ENCODE results near the gene PLEKHN1.

Gene PLEKHN1

GRCh38 chr1:923131-923990, 42.9 kb upstream of the PLEKHN1 start, which contains the start of gene SAMD11 (continued):
- TF ChIP-seq KLF9 (tag by site-specific recombination; IDR thresholded peaks at IDR 0.05; ENCODE audit: low read depth): peak; percentile 67; the same call in 1 of the 2 replicates
- TF ChIP-seq KLF8 (tag by site-specific recombination; IDR thresholded peaks at IDR 0.05): peak; percentile 69; the same call in 1 of the 2 replicates
- TF ChIP-seq ZNF561 (tag by site-specific recombination; IDR thresholded peaks at IDR 0.05; ENCODE audit: borderline replicate concordance): peak; percentile 47; the same call in 1 of the 2 replicates
- no peak for TF ChIP-seq ZNF214 (tag by site-specific recombination; IDR thresholded peaks at IDR 0.05; ENCODE audit: borderline replicate concordance)
- no peak for TF ChIP-seq ZNF473 (tag by site-specific recombination; IDR thresholded peaks at IDR 0.05)
- TF ChIP-seq, protein P1, sequence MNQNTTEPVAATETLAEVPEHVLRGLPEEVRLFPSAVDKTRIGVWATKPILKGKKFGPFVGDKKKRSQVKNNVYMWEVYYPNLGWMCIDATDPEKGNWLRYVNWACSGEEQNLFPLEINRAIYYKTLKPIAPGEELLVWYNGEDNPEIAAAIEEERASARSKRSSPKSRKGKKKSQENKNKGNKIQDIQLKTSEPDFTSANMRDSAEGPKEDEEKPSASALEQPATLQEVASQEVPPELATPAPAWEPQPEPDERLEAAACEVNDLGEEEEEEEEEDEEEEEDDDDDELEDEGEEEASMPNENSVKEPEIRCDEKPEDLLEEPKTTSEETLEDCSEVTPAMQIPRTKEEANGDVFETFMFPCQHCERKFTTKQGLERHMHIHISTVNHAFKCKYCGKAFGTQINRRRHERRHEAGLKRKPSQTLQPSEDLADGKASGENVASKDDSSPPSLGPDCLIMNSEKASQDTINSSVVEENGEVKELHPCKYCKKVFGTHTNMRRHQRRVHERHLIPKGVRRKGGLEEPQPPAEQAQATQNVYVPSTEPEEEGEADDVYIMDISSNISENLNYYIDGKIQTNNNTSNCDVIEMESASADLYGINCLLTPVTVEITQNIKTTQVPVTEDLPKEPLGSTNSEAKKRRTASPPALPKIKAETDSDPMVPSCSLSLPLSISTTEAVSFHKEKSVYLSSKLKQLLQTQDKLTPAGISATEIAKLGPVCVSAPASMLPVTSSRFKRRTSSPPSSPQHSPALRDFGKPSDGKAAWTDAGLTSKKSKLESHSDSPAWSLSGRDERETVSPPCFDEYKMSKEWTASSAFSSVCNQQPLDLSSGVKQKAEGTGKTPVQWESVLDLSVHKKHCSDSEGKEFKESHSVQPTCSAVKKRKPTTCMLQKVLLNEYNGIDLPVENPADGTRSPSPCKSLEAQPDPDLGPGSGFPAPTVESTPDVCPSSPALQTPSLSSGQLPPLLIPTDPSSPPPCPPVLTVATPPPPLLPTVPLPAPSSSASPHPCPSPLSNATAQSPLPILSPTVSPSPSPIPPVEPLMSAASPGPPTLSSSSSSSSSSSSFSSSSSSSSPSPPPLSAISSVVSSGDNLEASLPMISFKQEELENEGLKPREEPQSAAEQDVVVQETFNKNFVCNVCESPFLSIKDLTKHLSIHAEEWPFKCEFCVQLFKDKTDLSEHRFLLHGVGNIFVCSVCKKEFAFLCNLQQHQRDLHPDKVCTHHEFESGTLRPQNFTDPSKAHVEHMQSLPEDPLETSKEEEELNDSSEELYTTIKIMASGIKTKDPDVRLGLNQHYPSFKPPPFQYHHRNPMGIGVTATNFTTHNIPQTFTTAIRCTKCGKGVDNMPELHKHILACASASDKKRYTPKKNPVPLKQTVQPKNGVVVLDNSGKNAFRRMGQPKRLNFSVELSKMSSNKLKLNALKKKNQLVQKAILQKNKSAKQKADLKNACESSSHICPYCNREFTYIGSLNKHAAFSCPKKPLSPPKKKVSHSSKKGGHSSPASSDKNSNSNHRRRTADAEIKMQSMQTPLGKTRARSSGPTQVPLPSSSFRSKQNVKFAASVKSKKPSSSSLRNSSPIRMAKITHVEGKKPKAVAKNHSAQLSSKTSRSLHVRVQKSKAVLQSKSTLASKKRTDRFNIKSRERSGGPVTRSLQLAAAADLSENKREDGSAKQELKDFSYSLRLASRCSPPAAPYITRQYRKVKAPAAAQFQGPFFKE (tag by site-specific recombination; IDR thresholded peaks at IDR 0.05; ENCODE audit: borderline replicate concordance): no peak
- peak; percentile 68; the same call in 1 of the 2 replicates for TF ChIP-seq KLF16 (tag by site-specific recombination; IDR thresholded peaks at IDR 0.05)
- no peak for TF ChIP-seq ZNF311 (tag by site-specific recombination; IDR thresholded peaks at IDR 0.05; ENCODE audit: borderline replicate concordance)
- TF ChIP-seq SP3 (tag by site-specific recombination; IDR thresholded peaks at IDR 0.05): no peak
- TF ChIP-seq SP2 (tag by site-specific recombination; IDR thresholded peaks at IDR 0.05): peak; percentile 50; the same call in 1 of the 2 replicates
- peak; percentile 93; the same call in 1 of the 2 replicates for TF ChIP-seq ZNF768 (tag by site-specific recombination; IDR thresholded peaks at IDR 0.05)
- no peak for TF ChIP-seq PRDM1 (tag by site-specific recombination; IDR thresholded peaks at IDR 0.05)
- no peak for TF ChIP-seq ZNF174 (tag by site-specific recombination; IDR thresholded peaks at IDR 0.05)
- no peak for TF ChIP-seq ZNF426 (tag by site-specific recombination; IDR thresholded peaks at IDR 0.05)
- TF ChIP-seq ZNF600 (tag by site-specific recombination; IDR thresholded peaks at IDR 0.05): peak; percentile 94
- TF ChIP-seq, protein P2, sequence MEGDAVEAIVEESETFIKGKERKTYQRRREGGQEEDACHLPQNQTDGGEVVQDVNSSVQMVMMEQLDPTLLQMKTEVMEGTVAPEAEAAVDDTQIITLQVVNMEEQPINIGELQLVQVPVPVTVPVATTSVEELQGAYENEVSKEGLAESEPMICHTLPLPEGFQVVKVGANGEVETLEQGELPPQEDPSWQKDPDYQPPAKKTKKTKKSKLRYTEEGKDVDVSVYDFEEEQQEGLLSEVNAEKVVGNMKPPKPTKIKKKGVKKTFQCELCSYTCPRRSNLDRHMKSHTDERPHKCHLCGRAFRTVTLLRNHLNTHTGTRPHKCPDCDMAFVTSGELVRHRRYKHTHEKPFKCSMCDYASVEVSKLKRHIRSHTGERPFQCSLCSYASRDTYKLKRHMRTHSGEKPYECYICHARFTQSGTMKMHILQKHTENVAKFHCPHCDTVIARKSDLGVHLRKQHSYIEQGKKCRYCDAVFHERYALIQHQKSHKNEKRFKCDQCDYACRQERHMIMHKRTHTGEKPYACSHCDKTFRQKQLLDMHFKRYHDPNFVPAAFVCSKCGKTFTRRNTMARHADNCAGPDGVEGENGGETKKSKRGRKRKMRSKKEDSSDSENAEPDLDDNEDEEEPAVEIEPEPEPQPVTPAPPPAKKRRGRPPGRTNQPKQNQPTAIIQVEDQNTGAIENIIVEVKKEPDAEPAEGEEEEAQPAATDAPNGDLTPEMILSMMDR (tag by site-specific recombination; IDR thresholded peaks at IDR 0.05): 0 out of 2 replicates have a peak, but pooled peaks have one; percentile 50
- TF ChIP-seq ZNF175 (tag by site-specific recombination; IDR thresholded peaks at IDR 0.05): no peak
- TF ChIP-seq ATF2 (tag by site-specific recombination; IDR thresholded peaks at IDR 0.05; ENCODE audit: low read depth): no peak
- TF ChIP-seq ZBTB17 (tag by site-specific recombination; IDR thresholded peaks at IDR 0.05): peak; percentile 79
- no peak for TF ChIP-seq ZNF530 (tag by site-specific recombination; IDR thresholded peaks at IDR 0.05; ENCODE audit: low read depth)
- TF ChIP-seq KLF1 (tag by site-specific recombination; IDR thresholded peaks at IDR 0.05): peak; percentile 49; the same call in 1 of the 2 replicates
- TF ChIP-seq, protein P3, sequence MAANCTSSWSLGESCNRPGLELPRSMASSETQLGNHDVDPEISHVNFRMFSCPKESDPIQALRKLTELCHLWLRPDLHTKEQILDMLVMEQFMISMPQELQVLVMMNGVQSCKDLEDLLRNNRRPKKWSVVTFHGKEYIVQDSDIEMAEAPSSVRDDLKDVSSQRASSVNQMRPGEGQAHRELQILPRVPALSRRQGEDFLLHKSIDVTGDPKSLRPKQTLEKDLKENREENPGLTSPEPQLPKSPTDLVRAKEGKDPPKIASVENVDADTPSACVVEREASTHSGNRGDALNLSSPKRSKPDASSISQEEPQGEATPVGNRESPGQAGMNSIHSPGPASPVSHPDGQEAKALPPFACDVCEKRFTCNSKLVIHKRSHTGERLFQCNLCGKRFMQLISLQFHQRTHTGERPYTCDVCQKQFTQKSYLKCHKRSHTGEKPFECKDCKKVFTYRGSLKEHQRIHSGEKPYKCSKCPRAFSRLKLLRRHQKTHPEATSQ (tag by site-specific recombination; IDR thresholded peaks at IDR 0.05): no peak
- no peak for TF ChIP-seq ZNF433 (tag by site-specific recombination; IDR thresholded peaks at IDR 0.05; ENCODE audit: low read depth)
- TF ChIP-seq ZNF529 (tag by site-specific recombination; IDR thresholded peaks at IDR 0.05; ENCODE audit: insufficient replicate concordance): no peak
- TF ChIP-seq ZNF571 (tag by site-specific recombination; IDR thresholded peaks at IDR 0.05): no peak
- TF ChIP-seq ZNF24 (tag by site-specific recombination; IDR thresholded peaks at IDR 0.05): no peak
- peak; percentile 7; the same call in 1 of the 2 replicates for TF ChIP-seq ZIC2 (tag by site-specific recombination; IDR thresholded peaks at IDR 0.05)
- no peak for TF ChIP-seq SP7 (tag by site-specific recombination; IDR thresholded peaks at IDR 0.05)
- TF ChIP-seq ZNF121 (tag by site-specific recombination; IDR thresholded peaks at IDR 0.05): no peak

All from HEK293 (cell line).